GM12878 (cell line): ENCODE data around the gene CDON.

Experiments
- CEBPB ChIP-seq, 2 experiments: fragments of 150-350 bp in 1 of 2; IDR thresholded peaks; 2 replicates each; pipeline ENCODE4 v1.6.1; 2012 to 2014; ENCODE audit warnings: low read depth in 2 of 2, low read length in 2 of 2, borderline replicate concordance in 1 of 2, inconsistent platforms in 1 of 2
- GABPA ChIP-seq: IDR thresholded peaks from 2 replicates; pipeline ENCODE4 v1.6.1; 2014; ENCODE audit warnings: antibody characterized with exemption, low read depth, mild to moderate bottlenecking, inconsistent platforms
- MYC ChIP-seq: IDR thresholded peaks from 2 replicates; pipeline ENCODE4 v1.6.1; 2011; ENCODE audit warnings: mild to moderate bottlenecking, low read length, moderate library complexity, inconsistent platforms; ENCODE audit not compliant: insufficient read depth, insufficient replicate concordance, insufficient read length, severe bottlenecking
- NR2C2 ChIP-seq: IDR thresholded peaks from 2 replicates; pipeline ENCODE4 v1.6.1; 2011; ENCODE audit warnings: borderline replicate concordance, low read depth; ENCODE audit not compliant: control insufficient read depth, insufficient read length
- PML ChIP-seq: IDR thresholded peaks from 2 replicates; pipeline ENCODE4 v1.6.1; 2012; ENCODE audit warnings: low read length, inconsistent platforms
- POLR2AphosphoS5 ChIP-seq: IDR thresholded peaks from 2 replicates; pipeline ENCODE4 v1.6.1; 2011; ENCODE audit warnings: mild to moderate bottlenecking, low read length, inconsistent platforms
- RAD21 ChIP-seq: IDR thresholded peaks from 2 replicates; pipeline ENCODE4 v1.6.1; 2011; ENCODE audit warnings: mild to moderate bottlenecking, low read depth, low read length, moderate library complexity; ENCODE audit not compliant: insufficient read depth
- TCF12 ChIP-seq: IDR thresholded peaks from 2 replicates; pipeline ENCODE4 v1.6.1; 2011; ENCODE audit warnings: low read depth, mild to moderate bottlenecking, low read length
- TF ChIP-seq, protein P1 (sequence below), 3 experiments: IDR thresholded peaks in 2 of 3; conservative IDR thresholded peaks in 1 of 3; 2 replicates each; pipeline ENCODE4 v1.5.1; 2011; ENCODE audit warnings: low read depth in 3 of 3, low read length in 3 of 3, mild to moderate bottlenecking in 3 of 3, control low read depth in 2 of 3, moderate library complexity in 2 of 3, inconsistent platforms in 1 of 3, mixed read lengths in 1 of 3; ENCODE audit not compliant: control insufficient read depth in 2 of 3, insufficient read depth in 1 of 3; ENCODE audit errors: extremely low read depth in 1 of 3
- TF ChIP-seq, protein P2 (sequence below): IDR thresholded peaks from 2 replicates; pipeline ENCODE4 v1.6.1; 2011; ENCODE audit warnings: low read depth, low read length, improper control_type of control experiment, borderline replicate concordance
- TF ChIP-seq, protein P3 (sequence below): IDR thresholded peaks from 2 replicates; pipeline ENCODE4 v1.6.1; 2012; ENCODE audit warnings: mild to moderate bottlenecking, low read depth, low read length

DNA sequence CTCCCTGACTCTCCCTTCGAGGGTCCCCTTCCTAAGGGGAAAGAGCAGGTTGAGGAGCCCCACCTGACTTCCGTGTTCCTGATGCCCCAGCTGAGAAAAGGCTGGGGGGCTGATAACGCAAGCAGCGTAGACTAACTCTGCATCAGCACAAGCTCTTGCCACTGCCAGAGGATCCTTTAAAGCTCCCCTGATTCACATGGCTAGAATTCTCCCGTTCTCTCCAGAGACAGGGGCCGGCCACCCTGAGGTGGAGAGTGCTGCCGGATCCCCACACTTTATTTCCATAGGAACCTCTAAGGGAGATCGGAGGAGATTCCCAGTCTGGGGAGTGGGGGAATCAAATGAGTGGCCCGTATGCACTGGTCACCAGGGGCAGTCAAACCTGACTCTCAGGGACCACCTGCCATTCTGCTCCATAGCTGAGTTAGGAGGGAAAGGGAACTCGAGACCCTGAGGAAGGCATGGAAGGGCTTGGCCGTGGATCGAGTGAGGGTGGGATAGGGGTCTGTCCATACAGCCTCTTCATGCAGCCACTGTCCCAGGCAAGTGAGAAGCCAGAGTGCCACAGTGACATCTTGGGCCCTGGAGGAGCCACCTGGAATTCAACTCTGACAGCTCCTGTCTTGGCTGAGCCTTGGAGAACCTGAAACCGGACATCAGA lies 118.2 kb downstream of the CDON start:
- TF ChIP-seq, protein P1, sequence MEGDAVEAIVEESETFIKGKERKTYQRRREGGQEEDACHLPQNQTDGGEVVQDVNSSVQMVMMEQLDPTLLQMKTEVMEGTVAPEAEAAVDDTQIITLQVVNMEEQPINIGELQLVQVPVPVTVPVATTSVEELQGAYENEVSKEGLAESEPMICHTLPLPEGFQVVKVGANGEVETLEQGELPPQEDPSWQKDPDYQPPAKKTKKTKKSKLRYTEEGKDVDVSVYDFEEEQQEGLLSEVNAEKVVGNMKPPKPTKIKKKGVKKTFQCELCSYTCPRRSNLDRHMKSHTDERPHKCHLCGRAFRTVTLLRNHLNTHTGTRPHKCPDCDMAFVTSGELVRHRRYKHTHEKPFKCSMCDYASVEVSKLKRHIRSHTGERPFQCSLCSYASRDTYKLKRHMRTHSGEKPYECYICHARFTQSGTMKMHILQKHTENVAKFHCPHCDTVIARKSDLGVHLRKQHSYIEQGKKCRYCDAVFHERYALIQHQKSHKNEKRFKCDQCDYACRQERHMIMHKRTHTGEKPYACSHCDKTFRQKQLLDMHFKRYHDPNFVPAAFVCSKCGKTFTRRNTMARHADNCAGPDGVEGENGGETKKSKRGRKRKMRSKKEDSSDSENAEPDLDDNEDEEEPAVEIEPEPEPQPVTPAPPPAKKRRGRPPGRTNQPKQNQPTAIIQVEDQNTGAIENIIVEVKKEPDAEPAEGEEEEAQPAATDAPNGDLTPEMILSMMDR (IDR thresholded peaks at IDR 0.05 in 2 of 3, conservative IDR thresholded peaks at IDR 0.05 in 1 of 3; ENCODE audit: control insufficient read depth in 2 of 3, extremely low read depth in 1 of 3, insufficient read depth in 1 of 3, low read depth in 3 of 3, low read length in 3 of 3): no peak
- TF ChIP-seq RAD21 (no peak), GABPA (no peak), PML (no peak), POLR2AphosphoS5 (no peak), NR2C2 (no peak), TCF12 (no peak), CEBPB (IDR thresholded peaks at IDR 0.05; ENCODE audit: borderline replicate concordance in 1 of 2, low read depth in 2 of 2, low read length in 2 of 2) (no peak), MYC (no peak)
- TF ChIP-seq, protein P2, sequence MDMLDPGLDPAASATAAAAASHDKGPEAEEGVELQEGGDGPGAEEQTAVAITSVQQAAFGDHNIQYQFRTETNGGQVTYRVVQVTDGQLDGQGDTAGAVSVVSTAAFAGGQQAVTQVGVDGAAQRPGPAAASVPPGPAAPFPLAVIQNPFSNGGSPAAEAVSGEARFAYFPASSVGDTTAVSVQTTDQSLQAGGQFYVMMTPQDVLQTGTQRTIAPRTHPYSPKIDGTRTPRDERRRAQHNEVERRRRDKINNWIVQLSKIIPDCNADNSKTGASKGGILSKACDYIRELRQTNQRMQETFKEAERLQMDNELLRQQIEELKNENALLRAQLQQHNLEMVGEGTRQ: no peak
- TF ChIP-seq, protein P3, sequence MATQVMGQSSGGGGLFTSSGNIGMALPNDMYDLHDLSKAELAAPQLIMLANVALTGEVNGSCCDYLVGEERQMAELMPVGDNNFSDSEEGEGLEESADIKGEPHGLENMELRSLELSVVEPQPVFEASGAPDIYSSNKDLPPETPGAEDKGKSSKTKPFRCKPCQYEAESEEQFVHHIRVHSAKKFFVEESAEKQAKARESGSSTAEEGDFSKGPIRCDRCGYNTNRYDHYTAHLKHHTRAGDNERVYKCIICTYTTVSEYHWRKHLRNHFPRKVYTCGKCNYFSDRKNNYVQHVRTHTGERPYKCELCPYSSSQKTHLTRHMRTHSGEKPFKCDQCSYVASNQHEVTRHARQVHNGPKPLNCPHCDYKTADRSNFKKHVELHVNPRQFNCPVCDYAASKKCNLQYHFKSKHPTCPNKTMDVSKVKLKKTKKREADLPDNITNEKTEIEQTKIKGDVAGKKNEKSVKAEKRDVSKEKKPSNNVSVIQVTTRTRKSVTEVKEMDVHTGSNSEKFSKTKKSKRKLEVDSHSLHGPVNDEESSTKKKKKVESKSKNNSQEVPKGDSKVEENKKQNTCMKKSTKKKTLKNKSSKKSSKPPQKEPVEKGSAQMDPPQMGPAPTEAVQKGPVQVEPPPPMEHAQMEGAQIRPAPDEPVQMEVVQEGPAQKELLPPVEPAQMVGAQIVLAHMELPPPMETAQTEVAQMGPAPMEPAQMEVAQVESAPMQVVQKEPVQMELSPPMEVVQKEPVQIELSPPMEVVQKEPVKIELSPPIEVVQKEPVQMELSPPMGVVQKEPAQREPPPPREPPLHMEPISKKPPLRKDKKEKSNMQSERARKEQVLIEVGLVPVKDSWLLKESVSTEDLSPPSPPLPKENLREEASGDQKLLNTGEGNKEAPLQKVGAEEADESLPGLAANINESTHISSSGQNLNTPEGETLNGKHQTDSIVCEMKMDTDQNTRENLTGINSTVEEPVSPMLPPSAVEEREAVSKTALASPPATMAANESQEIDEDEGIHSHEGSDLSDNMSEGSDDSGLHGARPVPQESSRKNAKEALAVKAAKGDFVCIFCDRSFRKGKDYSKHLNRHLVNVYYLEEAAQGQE: no peak
